NB4 (cell line): ENCODE data around the gene ACSL5.

ENCODE experiments used
- CTCF ChIP-seq: IDR thresholded peaks from one replicate; pipeline ENCODE4 v1.5.1; 2012; ENCODE audit warnings: low read depth, low read length
- MAX ChIP-seq: IDR thresholded peaks from 2 replicates; pipeline ENCODE4 v1.6.1; 2011; ENCODE audit warnings: low read depth, low read length
- POLR2A ChIP-seq: IDR thresholded peaks from 2 replicates; pipeline ENCODE4 v1.6.1; 2011; ENCODE audit warnings: mild to moderate bottlenecking; ENCODE audit not compliant: insufficient read length; ENCODE audit errors: extremely low read depth

GRCh38 chr10:112389271-112389822 lies 15.4 kb downstream of the ACSL5 start:
- TF ChIP-seq POLR2A: no peak
- no peak for TF ChIP-seq CTCF
- TF ChIP-seq MAX: no peak
